Putamen (tissue), 1 donor: ENCODE measurements around the gene ZDHHC3.
"Not testable (repeated sequence)": the region's sequence is repeated elsewhere in the genome, so short reads cannot be mapped to it uniquely, and the experiment has no call there.

ENCODE experiments used
- DNase-seq: peaks from one replicate; pipeline ENCODE4 v3.0.0-alpha.2; 2016; ENCODE audit warnings: low spot score

Gene ZDHHC3

GRCh38 chr3:44995142-44995770, 19.3 kb upstream of the ZDHHC3 start:
- no peak for DNase-seq

DNA sequence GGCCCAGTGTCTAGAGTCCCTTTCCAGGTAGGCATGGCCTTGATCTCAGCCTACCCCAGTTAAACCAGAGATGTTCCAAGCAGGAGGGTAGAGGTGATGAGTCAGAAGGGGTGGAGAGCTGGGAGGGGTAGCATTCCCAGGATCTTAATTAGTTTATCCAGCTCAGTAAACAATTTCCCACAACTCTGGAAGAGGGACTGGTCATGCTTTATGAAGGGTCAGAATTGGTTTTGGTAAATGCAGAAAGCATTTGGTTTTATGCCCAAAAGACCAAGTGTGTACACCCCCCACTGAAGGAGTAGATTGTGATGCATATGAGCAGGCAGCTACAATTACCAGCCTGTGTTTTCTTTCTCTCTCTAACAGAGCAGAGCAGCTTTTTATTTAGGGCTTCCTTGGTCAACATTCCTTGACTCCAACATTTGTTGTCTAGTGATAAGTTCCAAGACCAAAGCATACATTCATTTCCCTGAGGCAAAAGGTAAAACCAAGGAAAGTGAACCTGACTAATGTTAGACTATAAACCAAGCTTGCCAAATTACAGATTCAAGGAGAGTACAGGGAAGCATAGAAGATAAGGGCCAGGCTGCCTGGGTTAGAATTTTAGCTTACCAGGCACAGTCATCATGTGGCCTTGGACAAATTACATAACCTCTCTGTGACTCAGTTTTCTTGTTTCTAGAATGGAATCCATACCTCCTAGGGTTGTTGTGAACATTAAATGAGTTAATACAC, 17.7 kb upstream of the ZDHHC3 start:
- DNase-seq = no peak

DNA sequence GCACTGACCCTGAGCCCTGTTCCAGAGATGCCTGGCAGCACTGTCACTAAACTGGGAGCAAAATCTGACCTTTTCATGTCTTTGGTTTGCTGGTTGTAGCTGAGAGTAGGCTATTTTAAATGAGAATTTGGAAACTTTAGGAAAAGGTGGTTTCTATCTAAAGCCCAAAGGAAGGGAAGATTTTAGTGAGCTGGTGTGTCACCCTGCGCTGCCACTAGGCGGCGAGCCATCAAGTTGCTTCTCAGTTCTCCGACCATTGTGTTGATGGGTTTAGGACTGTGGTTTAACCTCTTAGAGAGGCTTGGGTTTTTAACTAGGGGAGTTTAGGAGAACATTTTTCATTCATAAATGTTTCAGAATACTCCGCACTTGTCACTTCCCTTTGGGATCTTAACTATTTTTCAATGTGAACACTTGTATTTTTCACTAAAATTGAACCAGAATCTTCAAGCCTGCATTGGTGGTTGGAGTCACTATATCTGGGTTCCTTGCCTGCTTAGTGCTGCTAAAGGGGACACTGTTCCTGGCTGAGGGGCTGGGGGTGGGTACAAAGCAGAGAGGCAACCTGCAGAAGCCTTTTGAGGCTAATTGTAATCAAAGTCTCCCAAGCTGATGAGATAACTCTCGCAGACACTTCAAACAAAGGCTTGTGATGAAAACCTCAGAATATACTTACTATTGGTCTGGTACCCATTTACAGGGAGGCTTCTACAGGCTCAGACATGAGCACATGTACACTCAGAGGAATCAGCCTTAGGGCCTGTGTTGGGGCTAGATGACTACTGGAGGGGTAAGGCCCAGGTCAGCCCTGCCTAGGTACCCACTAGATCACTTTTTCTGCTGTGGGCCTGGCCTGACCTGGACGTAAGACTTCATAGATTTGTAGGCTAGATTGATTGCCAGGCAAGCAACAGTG, 16.8 kb upstream of the ZDHHC3 start:
- DNase-seq = no peak

DNA sequence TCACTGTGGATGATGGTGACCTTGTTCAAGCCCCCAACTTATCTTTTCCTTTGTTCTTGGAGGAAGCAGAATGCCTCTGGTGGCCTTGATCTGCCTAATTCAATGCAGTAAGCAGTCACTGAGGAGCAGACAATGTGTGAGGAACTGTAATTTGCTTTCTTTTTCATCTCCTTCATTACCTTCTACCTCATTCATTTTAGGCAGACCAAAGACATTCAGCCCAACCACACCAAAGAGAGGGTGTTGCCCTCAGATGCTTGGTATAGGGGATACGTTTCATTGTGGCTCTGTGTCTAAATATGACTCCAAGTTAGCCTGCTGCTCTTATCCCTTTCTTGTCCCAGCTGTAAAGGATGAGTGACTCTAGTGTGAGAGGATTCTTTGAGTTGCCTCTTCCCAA, 15.4 kb upstream of the ZDHHC3 start:
- DNase-seq = no peak

- no peak for DNase-seq
Measured at GRCh38 chr3:44989636-44990373, 13.8 kb upstream of the ZDHHC3 start.

GRCh38 chr3:44989141-44989540, 13.2 kb upstream of the ZDHHC3 start:
- no peak for DNase-seq

DNA sequence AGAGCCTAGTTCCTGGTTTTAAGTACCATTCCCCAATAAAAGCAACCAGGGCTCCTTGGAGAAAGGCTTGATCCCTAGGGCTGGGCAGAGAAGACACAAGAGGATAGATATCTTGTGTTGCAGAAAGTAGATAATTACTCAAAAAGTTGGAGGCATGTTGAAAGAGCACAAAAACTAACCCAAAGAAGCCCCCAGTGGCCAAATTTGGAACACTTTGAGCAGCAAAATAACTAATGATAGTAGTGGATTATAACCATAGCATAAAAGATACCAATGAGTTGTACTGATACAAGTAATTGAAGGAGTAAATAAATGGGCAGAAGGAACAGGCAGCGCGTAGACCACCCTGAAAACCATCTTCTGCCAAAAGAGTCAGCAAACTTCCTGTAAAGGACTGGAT, 12.1 kb upstream of the ZDHHC3 start:
- DNase-seq = no peak

GRCh38 chr3:44987332-44987731, 11.4 kb upstream of the ZDHHC3 start:
- DNase-seq = no peak

DNA sequence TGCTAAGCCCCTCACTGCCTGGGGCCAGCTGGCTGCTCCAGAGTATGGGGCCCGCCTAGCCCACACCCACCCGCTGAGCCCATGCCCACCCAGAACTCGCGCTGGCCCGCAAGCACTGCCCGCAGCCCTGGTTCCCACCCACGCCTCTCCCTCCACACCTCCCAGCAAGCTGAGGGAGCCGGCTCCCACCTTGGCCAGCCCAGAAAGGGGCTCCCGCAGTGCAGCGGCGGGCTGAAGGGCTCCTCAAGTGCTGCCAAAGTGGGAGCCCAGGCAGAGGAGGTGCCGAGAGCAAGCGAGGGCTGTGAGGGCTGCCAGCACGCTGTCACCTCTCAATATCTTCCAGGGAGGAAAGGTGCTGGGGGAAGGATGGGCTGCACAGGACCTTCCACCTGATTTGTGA, 10.4 kb upstream of the ZDHHC3 start:
- DNase-seq = not testable (repeated sequence)

- no peak for DNase-seq
Measured at GRCh38 chr3:44984335-44984734, 8.4 kb upstream of the ZDHHC3 start.

- DNase-seq = no peak
Measured at GRCh38 chr3:44983484-44983941, 7.5 kb upstream of the ZDHHC3 start.

GRCh38 chr3:44982817-44983216, 6.8 kb upstream of the ZDHHC3 start:
- no peak for DNase-seq

- DNase-seq = no peak
Measured at GRCh38 chr3:44981751-44982150, 5.8 kb upstream of the ZDHHC3 start.

DNA sequence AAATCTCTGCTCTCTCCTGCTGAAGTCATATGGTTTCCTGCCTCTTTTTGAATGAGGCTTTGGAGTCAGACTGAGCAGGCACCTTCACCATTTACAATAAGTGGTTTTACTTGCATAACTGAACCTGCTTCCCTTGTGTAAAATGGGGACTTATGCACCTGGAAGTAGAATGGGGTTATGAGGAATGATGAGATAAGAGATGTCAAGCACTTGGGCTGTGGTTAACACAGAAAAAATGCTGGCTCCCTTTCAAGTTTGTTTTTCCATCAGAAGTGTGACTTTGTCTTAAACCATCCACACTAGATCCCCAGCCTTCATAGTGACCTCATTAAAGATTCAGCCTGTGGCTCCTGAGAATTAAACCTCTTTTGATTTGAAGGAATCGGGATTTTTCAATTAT, 5.2 kb upstream of the ZDHHC3 start:
- no peak for DNase-seq

DNA sequence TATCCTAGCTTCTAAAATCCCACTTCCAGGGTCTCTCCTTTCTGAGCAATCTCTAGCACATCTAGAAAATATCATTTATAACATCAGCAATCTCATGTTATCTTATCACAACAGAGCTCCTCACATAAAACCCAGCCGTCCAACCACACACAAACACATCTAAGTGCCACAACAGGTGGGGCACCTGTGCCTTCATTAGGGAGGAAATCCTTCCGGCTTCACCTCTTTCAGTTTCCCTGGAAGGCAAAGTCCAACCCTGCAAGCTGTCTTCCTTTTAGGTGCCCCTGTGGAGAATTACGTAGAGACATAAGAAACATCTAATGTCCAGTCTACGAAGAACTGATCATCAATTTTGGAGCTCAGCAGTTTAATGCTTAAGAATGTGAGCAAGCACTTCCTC, 1.6 kb downstream of the ZDHHC3 start:
- DNase-seq = no peak

DNA sequence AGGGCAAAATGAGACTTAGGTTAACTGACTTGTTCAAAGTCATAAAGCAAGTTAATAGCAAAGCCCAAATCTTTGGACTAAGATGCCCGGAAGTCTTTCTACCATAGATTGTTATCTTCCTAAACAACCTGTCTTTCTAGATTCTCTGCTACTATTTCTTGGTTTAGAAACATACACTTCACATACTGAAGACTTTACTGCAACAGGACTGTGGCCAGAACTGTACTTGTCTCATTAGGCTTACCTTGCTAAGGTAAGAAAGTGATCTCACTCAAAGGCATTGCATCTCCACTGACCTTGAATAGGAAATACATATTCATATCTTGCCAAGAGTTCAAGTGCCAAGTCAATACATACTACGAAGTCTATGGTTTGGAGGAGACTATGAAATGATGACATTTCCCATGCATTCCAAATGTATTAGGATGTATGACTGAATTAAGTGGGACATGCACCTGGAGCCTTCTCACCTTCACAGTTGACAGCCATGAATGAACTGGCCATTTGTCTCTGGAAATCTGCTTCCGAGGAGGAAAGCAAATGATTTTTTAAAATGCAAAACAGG, 5.0 kb downstream of the ZDHHC3 start:
- no peak for DNase-seq

DNA sequence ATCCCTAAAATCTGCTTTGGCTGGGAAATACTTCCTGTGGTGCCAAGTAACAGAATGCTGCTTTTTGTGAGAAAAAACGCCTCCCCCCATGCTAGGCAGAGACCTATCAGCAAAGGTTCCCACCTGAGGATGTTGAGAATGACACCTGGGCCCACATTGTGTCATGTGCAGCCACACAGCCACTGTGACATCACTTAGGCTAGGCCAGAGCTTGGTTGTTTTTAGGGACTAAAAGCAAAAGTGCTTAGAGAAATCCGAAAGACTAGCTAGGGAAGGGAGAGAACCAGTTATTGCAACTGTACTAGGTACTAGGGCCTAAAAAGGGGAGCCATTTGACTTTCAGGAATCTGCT, 6.2 kb downstream of the ZDHHC3 start:
- no peak for DNase-seq

- DNase-seq = no peak
Measured at GRCh38 chr3:44969154-44969827, 6.7 kb downstream of the ZDHHC3 start.

- no peak for DNase-seq
Measured at GRCh38 chr3:44968447-44968858, 7.5 kb downstream of the ZDHHC3 start.

DNA sequence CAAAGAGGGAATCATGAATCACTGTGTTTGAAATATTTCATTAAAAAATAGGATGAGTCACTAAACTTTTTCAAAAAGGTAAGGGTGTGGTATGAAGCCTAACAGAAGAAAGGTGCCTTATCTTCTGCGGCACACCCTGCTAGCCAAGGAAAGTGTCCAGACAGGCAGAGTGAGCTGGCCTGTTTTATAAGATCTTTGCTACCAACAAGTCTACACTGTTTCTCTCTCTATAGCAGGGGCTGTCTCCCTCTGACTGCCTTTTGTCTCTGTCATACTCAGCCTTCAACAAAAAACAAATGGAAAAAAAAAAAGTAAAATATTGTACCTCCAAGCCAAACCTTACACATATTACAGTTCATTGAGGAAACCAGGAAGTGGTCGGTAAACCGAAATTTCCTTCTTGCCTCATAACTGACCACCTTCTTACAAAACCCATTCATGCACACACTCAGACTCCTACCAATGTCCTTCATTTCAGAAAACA, 9.1 kb downstream of the ZDHHC3 start:
- DNase-seq = no peak

DNA sequence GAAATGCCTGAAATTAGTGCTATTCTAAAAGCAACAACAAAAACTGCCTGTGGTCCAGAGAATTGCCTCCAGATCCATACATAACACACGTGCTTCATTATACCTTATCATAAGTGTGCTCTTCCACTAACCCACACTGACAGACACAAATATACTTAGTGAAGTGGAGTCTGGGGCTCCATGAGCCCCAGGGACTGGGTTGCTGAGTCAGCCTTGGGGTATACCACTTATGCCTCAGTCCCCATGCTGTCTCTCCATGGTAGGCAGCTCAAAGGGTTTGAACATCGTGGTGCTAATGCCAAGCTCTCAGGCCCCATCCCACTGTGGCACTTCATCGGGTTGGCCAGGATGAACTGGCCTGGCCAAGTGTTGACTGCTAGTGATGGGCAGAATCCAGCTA, 10.8 kb downstream of the ZDHHC3 start:
- DNase-seq = no peak
